Left ventricle myocardium inferior (tissue), 1 donor: ENCODE data around the gene C3orf70. TPM values are rescaled to one million over a fixed set of nuclear protein-coding genes. Genes with fewer than 3 reads are reported as not detected.

ENCODE experiments used
- DNase-seq: peaks from one replicate; pipeline ENCODE4 v3.0.0-alpha.2; 2020
- H3K27ac ChIP-seq: fragments of 200-600 bp; replicated peaks from 2 replicates; pipeline ENCODE4 v1.8.0; 2021
- H3K27me3 ChIP-seq: fragments of 200-600 bp; 2 replicates; pipeline ENCODE4 v1.8.0; 2021; ENCODE audit warnings: low read depth
- H3K36me3 ChIP-seq: fragments of 200-600 bp; 2 replicates; pipeline ENCODE4 v1.8.0; 2021
- H3K4me1 ChIP-seq: fragments of 200-600 bp; 2 replicates; pipeline ENCODE4 v1.8.0; 2021
- H3K4me3 ChIP-seq: fragments of 200-600 bp; 2 replicates; pipeline ENCODE4 v1.8.0; 2021; ENCODE audit warnings: mild to moderate bottlenecking, moderate library complexity
- H3K9me3 ChIP-seq: fragments of 200-600 bp; replicated peaks from 2 replicates; pipeline ENCODE4 v1.8.0; 2021
- intact Hi-C: fragments of 100-400 bp; cut with micrococcal nuclease; formaldehyde crosslinking; loops from one replicate; pipeline ENCODE4 v1.11.0; 2022
- total RNA-seq: library from RNA; stranded (reverse); fragmentation: NEBNext Ultra II Directional; extraction: Animal tissue kit (Norgen Biotek cat#: 25700); gene quantifications from one replicate; pipeline ENCODE4 v1.2.1, GENCODE V29; 2021
- TF ChIP-seq, protein P1 (sequence below): fragments of 200-600 bp; IDR thresholded peaks from 2 replicates; pipeline ENCODE4 v1.8.0; 2021; ENCODE audit warnings: antibody characterized with exemption, mild to moderate bottlenecking, borderline replicate concordance
- donor health status: DM: no; HTN: yes; CAD: no; lungs with severe emphysema.

The C3orf70 gene
- total RNA-seq, 1 donor from 2014 or later, result 1.4 TPM

GRCh38 chr3:185058796-185059195, 94.1 kb downstream of the C3orf70 start:
- intact Hi-C loops, result no loop called here
- DNase-seq, result no peak
- H3K27me3 ChIP-seq, result no peaks in the 10 kb centered on the region

DNA sequence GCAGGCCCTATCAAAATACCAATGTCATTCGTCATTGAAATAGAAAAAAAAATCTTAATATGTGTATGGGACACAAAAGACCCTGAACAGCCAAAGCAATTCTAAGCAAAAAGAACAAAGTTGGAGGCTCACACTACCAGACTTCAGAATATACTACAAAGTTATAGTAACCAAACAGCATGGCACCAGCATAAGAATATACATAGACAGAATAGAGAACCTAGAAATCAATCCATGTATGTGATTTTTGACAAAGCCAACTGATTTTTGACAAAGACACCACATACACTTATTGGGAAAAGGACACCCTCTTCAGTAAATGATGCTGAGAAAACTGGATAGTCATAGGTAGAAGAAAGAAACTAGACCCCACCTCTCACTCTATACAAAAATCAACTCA, 95.0 kb downstream of the C3orf70 start:
- Histone ChIP-seq H3K27ac (no peak overlapping the region), H3K9me3 (peaks cover 22% of the 10 kb centered on the region), H3K4me3 (no peak overlapping the region), H3K27me3 (no peaks in the 10 kb centered on the region), H3K36me3 (peaks cover 38% of the 10 kb centered on the region), H3K4me1 (no peaks in the 10 kb centered on the region)
- intact Hi-C loops, result no loop called here
- no peak for DNase-seq
- TF ChIP-seq, protein P1, sequence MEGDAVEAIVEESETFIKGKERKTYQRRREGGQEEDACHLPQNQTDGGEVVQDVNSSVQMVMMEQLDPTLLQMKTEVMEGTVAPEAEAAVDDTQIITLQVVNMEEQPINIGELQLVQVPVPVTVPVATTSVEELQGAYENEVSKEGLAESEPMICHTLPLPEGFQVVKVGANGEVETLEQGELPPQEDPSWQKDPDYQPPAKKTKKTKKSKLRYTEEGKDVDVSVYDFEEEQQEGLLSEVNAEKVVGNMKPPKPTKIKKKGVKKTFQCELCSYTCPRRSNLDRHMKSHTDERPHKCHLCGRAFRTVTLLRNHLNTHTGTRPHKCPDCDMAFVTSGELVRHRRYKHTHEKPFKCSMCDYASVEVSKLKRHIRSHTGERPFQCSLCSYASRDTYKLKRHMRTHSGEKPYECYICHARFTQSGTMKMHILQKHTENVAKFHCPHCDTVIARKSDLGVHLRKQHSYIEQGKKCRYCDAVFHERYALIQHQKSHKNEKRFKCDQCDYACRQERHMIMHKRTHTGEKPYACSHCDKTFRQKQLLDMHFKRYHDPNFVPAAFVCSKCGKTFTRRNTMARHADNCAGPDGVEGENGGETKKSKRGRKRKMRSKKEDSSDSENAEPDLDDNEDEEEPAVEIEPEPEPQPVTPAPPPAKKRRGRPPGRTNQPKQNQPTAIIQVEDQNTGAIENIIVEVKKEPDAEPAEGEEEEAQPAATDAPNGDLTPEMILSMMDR, result no peak

More at GRCh38 chr3:185058796-185059195, 94.1 kb downstream of the C3orf70 start:
- Histone ChIP-seq H3K27ac (no peak overlapping the region), H3K36me3 (peaks cover 28% of the 10 kb centered on the region), H3K4me3 (no peak overlapping the region), H3K9me3 (peaks cover 22% of the 10 kb centered on the region), H3K4me1 (no peaks in the 10 kb centered on the region)
- TF ChIP-seq, protein P1, result no peak

DNA sequence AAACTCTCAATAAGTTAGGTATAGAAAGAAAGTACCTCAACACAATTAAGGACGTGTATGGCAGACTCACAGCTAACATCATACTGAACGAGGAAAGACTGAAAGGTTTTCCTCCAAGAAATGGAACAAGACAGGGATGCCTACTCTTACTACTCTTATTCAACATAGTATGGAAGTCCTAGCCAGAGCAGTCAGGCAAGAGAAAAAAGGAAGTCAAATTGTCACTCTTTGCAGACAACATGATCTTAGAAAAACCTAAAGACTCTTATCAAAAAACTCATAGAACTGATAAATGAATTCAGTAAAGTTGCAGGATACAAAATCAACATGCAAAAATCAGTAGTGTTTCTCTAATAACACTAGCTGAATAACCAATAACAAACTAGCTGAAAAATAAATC, 96.0 kb downstream of the C3orf70 start:
- Histone ChIP-seq H3K27me3 (no peaks in the 10 kb centered on the region), H3K4me3 (no peak overlapping the region), H3K36me3 (peaks cover 47% of the 10 kb centered on the region), H3K4me1 (no peaks in the 10 kb centered on the region), H3K9me3 (peaks cover 22% of the 10 kb centered on the region), H3K27ac (no peak overlapping the region)
- TF ChIP-seq, protein P1, result no peak
- intact Hi-C loops, result no loop called here
- DNase-seq, result no peak

DNA sequence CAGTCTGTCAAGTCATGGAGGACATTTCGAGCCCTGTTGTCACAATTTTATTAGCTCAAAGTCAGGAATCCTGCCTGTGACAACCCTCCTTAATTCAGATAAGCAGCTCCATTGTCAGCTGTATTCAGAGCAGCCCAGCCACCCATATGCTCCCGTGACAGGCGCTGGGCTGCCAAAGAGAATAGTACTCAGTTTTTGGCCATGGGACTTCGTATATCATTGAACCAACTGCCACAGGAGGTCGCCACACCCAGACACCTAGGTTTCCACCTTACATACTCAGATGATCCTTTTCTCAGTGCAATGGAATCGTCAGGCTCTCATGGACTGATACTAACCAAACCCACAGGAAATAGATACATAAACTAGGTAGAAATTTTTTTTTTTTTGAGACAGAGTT, 100.2 kb downstream of the C3orf70 start:
- no peak overlapping the region for H3K4me3 ChIP-seq
- peaks cover 17% of the 10 kb centered on the region for H3K9me3 ChIP-seq
- H3K27ac ChIP-seq, result peak overlapping the region; percentile 7
- no peaks in the 10 kb centered on the region for H3K4me1 ChIP-seq
- TF ChIP-seq, protein P1, result no peak
- DNase-seq, result no peak
- intact Hi-C loops, result no loop called here
- H3K27me3 ChIP-seq, result no peaks in the 10 kb centered on the region
- peaks cover 82% of the 10 kb centered on the region for H3K36me3 ChIP-seq

DNA sequence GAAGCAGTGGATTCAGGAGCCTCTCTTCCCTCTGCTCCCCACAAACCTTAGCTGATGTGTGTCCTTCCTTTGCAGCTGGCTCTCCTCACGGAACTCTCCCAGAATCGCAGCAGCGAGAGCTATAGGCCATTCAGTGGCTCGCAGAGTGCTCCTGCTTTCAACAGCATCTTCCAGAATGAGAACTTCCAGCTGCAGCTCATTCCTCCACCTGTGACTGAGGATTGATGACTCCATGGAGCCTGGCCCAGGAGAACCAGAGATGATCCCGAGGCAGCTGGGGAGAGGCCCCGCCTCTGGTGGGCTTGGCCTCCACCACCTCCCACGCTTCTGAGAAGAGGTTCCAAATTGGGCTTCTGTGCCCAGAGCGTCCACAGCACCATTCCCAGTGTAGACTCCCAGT, 101.1 kb downstream of the C3orf70 start:
- Histone ChIP-seq H3K4me1 (peaks cover under 1% of the 10 kb centered on the region), H3K36me3 (peaks cover 82% of the 10 kb centered on the region)

More for the DNA sequence above, 101.1 kb downstream of the C3orf70 start:
- Histone ChIP-seq H3K27ac (no peak overlapping the region), H3K9me3 (peaks cover 9% of the 10 kb centered on the region), H3K4me3 (no peak overlapping the region), H3K27me3 (no peaks in the 10 kb centered on the region)
- TF ChIP-seq, protein P1, result no peak
- DNase-seq, result no peak
- intact Hi-C loops, result no loop called here
